T-helper 17 cell (primary cell): Measurements from ENCODE around the gene LYPD8. TPM values are rescaled to one million over a fixed set of nuclear protein-coding genes. Genes with fewer than 3 reads are reported as not detected.

ENCODE experiments used
- ATAC-seq: fragments of 150-1000 bp; cut with Tn5 transposase; 2 replicates; pipeline ENCODE4 v1.10.0; 2021; ENCODE audit warnings: mild to moderate bottlenecking, moderate library complexity
- DNase-seq, 3 donors: peaks; one replicate each; pipeline versions ENCODE4 v3.0.0 to v3.0.0-alpha.2; 2020 to 2021
- H3K9me3 ChIP-seq: one replicate; pipeline ENCODE4 v1.7.0; 2013; ENCODE audit warnings: low read length, mild to moderate bottlenecking; ENCODE audit not compliant: control insufficient read depth, poor library complexity, severe bottlenecking
- H3K27ac Mint-ChIP-seq: one replicate; pipeline ENCODE4 v1.8.0; 2022; ENCODE audit warnings: mild to moderate bottlenecking, moderate library complexity, mixed read lengths
- H3K27me3 Mint-ChIP-seq: one replicate; pipeline ENCODE4 v1.8.0; 2022; ENCODE audit warnings: mixed read lengths
- H3K36me3 Mint-ChIP-seq: one replicate; pipeline ENCODE4 v1.8.0; 2022; ENCODE audit warnings: low read depth, mixed read lengths
- H3K4me1 Mint-ChIP-seq: one replicate; pipeline ENCODE4 v1.8.0; 2022; ENCODE audit warnings: mild to moderate bottlenecking, mixed read lengths
- H3K4me3 Mint-ChIP-seq: one replicate; pipeline ENCODE4 v1.8.0; 2022; ENCODE audit warnings: mild to moderate bottlenecking, moderate library complexity, mixed read lengths
- total RNA-seq, 4 donors: library from RNA in 2 of 4; stranded (reverse) in 2 of 4; gene quantifications; one replicate each; pipeline ENCODE4 v1.2.3 and lab custom pipeline; 2022 to 2026

LYPD8 gene
- total RNA-seq, 2 donors from 2014 or later = not detected

GRCh38 chr1:248787430-248787829, 31.9 kb upstream of the LYPD8 start:
- Mint-ChIP-seq H3K27me3 (peaks cover 36% of the 10 kb centered on the region), H3K4me3 (no peak overlapping the region), H3K4me1 (no peaks in the 10 kb centered on the region), H3K36me3 (no peaks in the 10 kb centered on the region), H3K27ac (no peak overlapping the region)
- DNase-seq (no peak), ATAC-seq (no peak)
- no peaks in the 10 kb centered on the region for H3K9me3 ChIP-seq

- DNase-seq = no peak
- ATAC-seq = no peak
- no peaks in the 10 kb centered on the region for H3K9me3 ChIP-seq
- Mint-ChIP-seq H3K4me3 (no peak overlapping the region), H3K36me3 (no peaks in the 10 kb centered on the region), H3K27me3 (peaks cover 36% of the 10 kb centered on the region), H3K27ac (no peak overlapping the region), H3K4me1 (no peaks in the 10 kb centered on the region)
Observed at GRCh38 chr1:248786156-248786555, 30.6 kb upstream of the LYPD8 start.

DNA sequence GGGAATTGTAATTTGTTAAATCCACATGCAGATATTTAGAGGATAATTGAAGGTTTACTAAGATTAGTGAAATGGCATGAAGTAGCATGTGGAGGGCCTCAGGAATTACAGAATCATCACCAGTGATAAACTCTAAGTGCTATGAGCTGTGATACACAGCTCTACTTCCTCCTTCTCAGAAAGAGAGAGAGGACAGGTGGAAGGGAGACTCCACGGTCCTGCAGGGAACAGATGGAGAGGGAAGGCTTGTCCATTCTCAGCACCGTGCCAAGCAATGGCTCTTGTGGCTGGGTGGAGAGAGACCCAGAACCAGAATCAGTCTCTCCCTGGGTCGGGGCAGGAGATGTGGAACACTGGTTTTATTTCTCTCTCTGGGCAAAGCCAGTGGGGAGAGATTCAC, 27.8 kb upstream of the LYPD8 start:
- ATAC-seq = no peak
- Mint-ChIP-seq H3K27ac (peak overlapping the region; percentile 11), H3K36me3 (no peaks in the 10 kb centered on the region), H3K4me3 (no peak overlapping the region), H3K27me3 (peaks cover 45% of the 10 kb centered on the region), H3K4me1 (no peaks in the 10 kb centered on the region)
- peaks cover 5% of the 10 kb centered on the region for H3K9me3 ChIP-seq
- no peak for DNase-seq

GRCh38 chr1:248782416-248783141, 27.0 kb upstream of the LYPD8 start:
- H3K27ac Mint-ChIP-seq = no peak overlapping the region
- H3K36me3 Mint-ChIP-seq = no peaks in the 10 kb centered on the region
- no peak for ATAC-seq
- peaks cover 40% of the 10 kb centered on the region for H3K27me3 Mint-ChIP-seq
- no peak for DNase-seq
- H3K4me1 Mint-ChIP-seq = no peaks in the 10 kb centered on the region
- peaks cover 5% of the 10 kb centered on the region for H3K9me3 ChIP-seq
- no peak overlapping the region for H3K4me3 Mint-ChIP-seq

GRCh38 chr1:248779350-248779749, 23.8 kb upstream of the LYPD8 start:
- DNase-seq (no peak), ATAC-seq (no peak)
- peaks cover 5% of the 10 kb centered on the region for H3K9me3 ChIP-seq
- peaks cover 35% of the 10 kb centered on the region for H3K27me3 Mint-ChIP-seq
- no peak overlapping the region for H3K27ac Mint-ChIP-seq
- no peaks in the 10 kb centered on the region for H3K36me3 Mint-ChIP-seq
- no peak overlapping the region for H3K4me3 Mint-ChIP-seq
- H3K4me1 Mint-ChIP-seq = no peaks in the 10 kb centered on the region

DNA sequence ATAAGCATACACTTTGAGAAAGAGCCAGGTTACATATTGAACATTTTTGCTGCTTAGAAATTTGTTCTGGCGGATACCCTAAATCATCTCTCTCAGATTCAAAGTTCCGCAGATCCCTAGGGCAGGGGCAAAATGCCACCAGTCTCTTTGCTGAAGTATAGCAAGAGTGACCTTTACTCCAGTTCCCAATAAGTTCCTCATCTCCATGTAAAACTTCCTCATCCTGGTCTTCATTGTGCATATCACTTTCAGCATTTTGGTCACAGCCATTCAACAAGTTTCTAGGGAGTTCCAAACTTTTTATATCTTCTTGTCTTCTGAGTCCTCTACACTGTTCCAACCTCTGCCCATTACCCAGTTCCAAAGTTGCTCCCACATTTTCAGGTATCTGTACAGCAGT, 23.3 kb upstream of the LYPD8 start:
- Mint-ChIP-seq H3K27me3 (peaks cover 31% of the 10 kb centered on the region), H3K4me1 (no peaks in the 10 kb centered on the region), H3K27ac (no peak overlapping the region), H3K4me3 (no peak overlapping the region), H3K36me3 (no peaks in the 10 kb centered on the region)
- DNase-seq (no peak), ATAC-seq (no peak)
- peaks cover 5% of the 10 kb centered on the region for H3K9me3 ChIP-seq

GRCh38 chr1:248776991-248777390, 21.4 kb upstream of the LYPD8 start:
- H3K27me3 Mint-ChIP-seq = peaks cover 16% of the 10 kb centered on the region
- H3K4me1 Mint-ChIP-seq = no peaks in the 10 kb centered on the region
- no peaks in the 10 kb centered on the region for H3K36me3 Mint-ChIP-seq
- ATAC-seq (no peak), DNase-seq (no peak)
- H3K27ac Mint-ChIP-seq = no peak overlapping the region
- H3K4me3 Mint-ChIP-seq = no peak overlapping the region
- H3K9me3 ChIP-seq = peaks cover 5% of the 10 kb centered on the region

- Mint-ChIP-seq H3K27me3 (peaks cover 16% of the 10 kb centered on the region), H3K4me3 (no peak overlapping the region), H3K36me3 (no peaks in the 10 kb centered on the region), H3K27ac (no peak overlapping the region), H3K4me1 (no peaks in the 10 kb centered on the region)
- DNase-seq (no peak), ATAC-seq (no peak)
- peaks cover 2% of the 10 kb centered on the region for H3K9me3 ChIP-seq
Observed at GRCh38 chr1:248775441-248775840, 19.9 kb upstream of the LYPD8 start.

- no peak for DNase-seq
- H3K27me3 Mint-ChIP-seq = peaks cover 15% of the 10 kb centered on the region
- H3K4me3 Mint-ChIP-seq = no peak overlapping the region
- peaks cover 2% of the 10 kb centered on the region for H3K36me3 Mint-ChIP-seq
- no peaks in the 10 kb centered on the region for H3K9me3 ChIP-seq
- no peak overlapping the region for H3K27ac Mint-ChIP-seq
- H3K4me1 Mint-ChIP-seq = no peaks in the 10 kb centered on the region
- ATAC-seq = no peak
Observed at GRCh38 chr1:248759644-248760043, 4.1 kb upstream of the LYPD8 start.

DNA sequence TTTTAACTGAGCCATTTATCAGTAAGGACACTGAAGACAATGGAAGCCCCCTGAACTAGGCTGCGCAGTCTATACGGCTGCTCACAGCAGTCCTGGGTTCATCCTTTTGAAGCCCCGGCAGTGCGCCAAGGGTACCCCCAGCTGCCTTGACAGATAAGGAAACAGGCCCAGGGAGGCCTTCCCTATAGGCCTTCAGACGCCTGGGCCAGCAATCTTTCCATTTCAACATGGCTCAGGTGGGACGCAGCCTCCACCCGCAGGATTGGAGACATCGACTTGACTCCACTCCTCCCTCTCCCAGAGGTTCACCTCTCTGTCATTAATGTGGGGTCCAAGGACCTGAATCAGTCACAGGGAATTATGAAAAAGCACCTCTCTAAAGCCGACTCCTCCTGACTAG, 2.8 kb upstream of the LYPD8 start:
- Mint-ChIP-seq H3K36me3 (peaks cover 2% of the 10 kb centered on the region), H3K4me1 (no peaks in the 10 kb centered on the region), H3K27ac (no peak overlapping the region), H3K27me3 (peaks cover 15% of the 10 kb centered on the region), H3K4me3 (no peak overlapping the region)
- DNase-seq = no peak
- ATAC-seq = no peak
- no peaks in the 10 kb centered on the region for H3K9me3 ChIP-seq

DNA sequence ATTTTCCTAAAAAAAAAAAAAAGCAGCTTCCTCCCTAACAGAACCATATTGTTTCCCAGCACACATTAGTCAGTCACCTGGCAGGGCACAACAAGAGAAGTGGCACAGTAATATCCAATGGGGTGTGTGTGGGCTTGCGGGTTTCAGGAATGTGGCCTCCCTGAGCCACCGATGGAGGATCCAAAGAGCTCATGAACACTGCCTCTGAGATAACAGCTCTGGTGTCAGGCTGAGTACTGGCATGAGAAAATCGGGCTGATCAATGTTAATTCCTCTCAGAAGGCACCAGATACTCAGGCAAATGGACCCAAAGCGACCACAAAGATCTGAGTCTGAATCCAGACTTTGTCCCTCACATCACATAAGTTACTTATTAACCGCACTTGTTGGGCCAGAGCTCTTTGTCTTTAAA, 2.2 kb upstream of the LYPD8 start:
- no peaks in the 10 kb centered on the region for H3K9me3 ChIP-seq
- Mint-ChIP-seq H3K36me3 (peaks cover 2% of the 10 kb centered on the region), H3K4me1 (no peaks in the 10 kb centered on the region), H3K4me3 (no peak overlapping the region), H3K27me3 (peaks cover 15% of the 10 kb centered on the region), H3K27ac (no peak overlapping the region)
- DNase-seq = no peak
- ATAC-seq = no peak

DNA sequence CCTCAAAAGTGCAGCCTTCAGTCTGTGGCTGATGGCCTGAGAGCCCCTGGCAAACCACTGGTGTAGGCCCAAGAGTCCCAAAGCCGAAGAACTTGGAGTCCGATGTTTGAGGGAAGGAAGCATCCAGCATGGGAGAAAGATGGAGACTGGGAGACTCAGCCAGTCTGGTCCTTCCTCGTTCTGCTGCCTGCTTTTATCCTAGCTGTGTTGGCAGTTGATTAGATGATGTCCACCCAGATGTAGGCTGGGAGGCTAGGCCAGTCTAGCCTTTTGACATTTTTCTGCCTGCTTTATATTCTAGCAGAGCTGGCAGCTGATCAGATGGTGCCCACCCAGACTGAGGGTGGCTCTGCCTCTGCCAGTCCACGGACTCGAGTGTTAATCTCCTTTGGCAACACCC, 1.1 kb upstream of the LYPD8 start:
- no peak overlapping the region for H3K27ac Mint-ChIP-seq
- H3K36me3 Mint-ChIP-seq = peaks cover 2% of the 10 kb centered on the region
- H3K4me3 Mint-ChIP-seq = no peak overlapping the region
- H3K9me3 ChIP-seq = no peaks in the 10 kb centered on the region
- peaks cover 15% of the 10 kb centered on the region for H3K27me3 Mint-ChIP-seq
- ATAC-seq (no peak), DNase-seq (no peak)
- H3K4me1 Mint-ChIP-seq = peaks cover 2% of the 10 kb centered on the region

DNA sequence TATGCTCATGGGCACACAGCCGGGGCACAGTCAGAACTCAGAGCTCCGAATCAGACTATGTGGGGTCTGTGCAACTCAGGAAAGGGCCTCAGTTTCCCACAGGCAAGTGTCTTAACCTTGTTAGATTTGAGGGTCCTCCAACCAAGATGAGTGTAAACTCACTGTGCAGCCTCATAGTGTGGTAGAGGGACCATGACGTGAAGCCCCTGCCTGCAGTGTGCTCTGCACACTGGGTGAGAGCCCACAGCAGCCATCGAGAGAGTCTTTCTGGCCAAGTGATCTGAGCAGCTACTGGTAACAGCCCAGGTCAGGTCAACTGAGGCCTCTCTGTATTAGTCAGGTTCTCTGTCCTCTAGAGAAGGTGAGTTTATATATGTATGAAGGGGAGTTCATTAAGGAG, 592 bp upstream of the LYPD8 start:
- H3K9me3 ChIP-seq = no peaks in the 10 kb centered on the region
- Mint-ChIP-seq H3K36me3 (peaks cover 2% of the 10 kb centered on the region), H3K4me3 (no peak overlapping the region), H3K27ac (no peak overlapping the region), H3K27me3 (peaks cover 15% of the 10 kb centered on the region), H3K4me1 (peaks cover 5% of the 10 kb centered on the region)
- no peak for ATAC-seq
- no peak for DNase-seq

GRCh38 chr1:248753708-248754280, 1.8 kb downstream of the LYPD8 start:
- no peak overlapping the region for H3K27ac Mint-ChIP-seq

More at GRCh38 chr1:248753708-248754280, 1.8 kb downstream of the LYPD8 start:
- DNase-seq = no peak
- peaks cover 8% of the 10 kb centered on the region for H3K27me3 Mint-ChIP-seq
- no peaks in the 10 kb centered on the region for H3K9me3 ChIP-seq
- H3K4me3 Mint-ChIP-seq = no peak overlapping the region
- no peak for ATAC-seq
- H3K36me3 Mint-ChIP-seq = peaks cover 2% of the 10 kb centered on the region
- H3K4me1 Mint-ChIP-seq = peaks cover 10% of the 10 kb centered on the region
